Measurements from ENCODE around the gene SLC12A4. TPM values are rescaled to one million over a fixed set of nuclear protein-coding genes. Genes with fewer than 3 reads are reported as not detected.

SLC12A4 gene
- total and polyA plus RNA-seq, 2 of the 13 experiments (the other 11 are each of a cell fraction or from before 2014, with no cell fraction given) = 65.1 to 84.3 TPM

DNA sequence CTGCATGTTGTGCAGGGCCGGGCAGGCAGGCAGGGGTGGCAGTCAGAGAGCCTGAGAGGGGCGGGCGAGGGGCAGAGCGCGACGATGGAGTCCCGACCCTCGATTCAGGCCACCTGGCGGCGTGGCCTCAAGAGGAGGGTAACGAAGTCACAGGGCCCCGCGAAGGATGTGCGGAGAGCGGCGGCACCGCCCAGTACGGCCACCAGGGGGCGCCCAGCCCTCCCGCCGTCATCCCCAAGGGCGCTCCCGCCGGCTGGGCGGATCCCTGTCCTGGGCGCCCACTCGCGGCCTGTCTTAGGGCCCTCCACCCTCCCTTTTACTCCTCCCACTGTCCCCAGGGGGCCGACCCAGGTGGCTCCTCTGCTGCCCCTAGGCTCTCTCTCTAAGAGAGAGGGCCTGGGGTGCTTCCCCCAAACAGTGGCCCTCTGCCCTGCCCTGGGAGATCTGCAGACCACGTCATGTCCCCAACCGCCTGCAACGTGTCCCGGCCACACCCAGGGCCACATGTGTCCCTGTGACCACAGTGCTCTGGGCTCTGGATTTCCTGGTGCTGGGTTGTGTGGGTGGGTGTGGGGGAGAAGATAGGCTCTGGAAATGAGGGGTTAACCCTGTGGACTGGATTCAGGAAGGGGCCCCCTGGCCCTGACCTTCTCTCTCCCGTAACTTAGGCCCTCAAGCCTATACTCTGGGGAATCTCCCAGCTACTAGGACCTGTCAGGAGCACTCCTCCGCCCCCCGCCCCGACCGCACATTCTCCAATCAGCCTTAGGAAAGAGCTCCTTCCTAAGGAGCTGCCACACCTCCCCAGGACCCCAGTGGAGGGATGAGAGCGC, 25.0 kb upstream of the SLC12A4 start (continued):
- TF ChIP-seq, protein P1, sequence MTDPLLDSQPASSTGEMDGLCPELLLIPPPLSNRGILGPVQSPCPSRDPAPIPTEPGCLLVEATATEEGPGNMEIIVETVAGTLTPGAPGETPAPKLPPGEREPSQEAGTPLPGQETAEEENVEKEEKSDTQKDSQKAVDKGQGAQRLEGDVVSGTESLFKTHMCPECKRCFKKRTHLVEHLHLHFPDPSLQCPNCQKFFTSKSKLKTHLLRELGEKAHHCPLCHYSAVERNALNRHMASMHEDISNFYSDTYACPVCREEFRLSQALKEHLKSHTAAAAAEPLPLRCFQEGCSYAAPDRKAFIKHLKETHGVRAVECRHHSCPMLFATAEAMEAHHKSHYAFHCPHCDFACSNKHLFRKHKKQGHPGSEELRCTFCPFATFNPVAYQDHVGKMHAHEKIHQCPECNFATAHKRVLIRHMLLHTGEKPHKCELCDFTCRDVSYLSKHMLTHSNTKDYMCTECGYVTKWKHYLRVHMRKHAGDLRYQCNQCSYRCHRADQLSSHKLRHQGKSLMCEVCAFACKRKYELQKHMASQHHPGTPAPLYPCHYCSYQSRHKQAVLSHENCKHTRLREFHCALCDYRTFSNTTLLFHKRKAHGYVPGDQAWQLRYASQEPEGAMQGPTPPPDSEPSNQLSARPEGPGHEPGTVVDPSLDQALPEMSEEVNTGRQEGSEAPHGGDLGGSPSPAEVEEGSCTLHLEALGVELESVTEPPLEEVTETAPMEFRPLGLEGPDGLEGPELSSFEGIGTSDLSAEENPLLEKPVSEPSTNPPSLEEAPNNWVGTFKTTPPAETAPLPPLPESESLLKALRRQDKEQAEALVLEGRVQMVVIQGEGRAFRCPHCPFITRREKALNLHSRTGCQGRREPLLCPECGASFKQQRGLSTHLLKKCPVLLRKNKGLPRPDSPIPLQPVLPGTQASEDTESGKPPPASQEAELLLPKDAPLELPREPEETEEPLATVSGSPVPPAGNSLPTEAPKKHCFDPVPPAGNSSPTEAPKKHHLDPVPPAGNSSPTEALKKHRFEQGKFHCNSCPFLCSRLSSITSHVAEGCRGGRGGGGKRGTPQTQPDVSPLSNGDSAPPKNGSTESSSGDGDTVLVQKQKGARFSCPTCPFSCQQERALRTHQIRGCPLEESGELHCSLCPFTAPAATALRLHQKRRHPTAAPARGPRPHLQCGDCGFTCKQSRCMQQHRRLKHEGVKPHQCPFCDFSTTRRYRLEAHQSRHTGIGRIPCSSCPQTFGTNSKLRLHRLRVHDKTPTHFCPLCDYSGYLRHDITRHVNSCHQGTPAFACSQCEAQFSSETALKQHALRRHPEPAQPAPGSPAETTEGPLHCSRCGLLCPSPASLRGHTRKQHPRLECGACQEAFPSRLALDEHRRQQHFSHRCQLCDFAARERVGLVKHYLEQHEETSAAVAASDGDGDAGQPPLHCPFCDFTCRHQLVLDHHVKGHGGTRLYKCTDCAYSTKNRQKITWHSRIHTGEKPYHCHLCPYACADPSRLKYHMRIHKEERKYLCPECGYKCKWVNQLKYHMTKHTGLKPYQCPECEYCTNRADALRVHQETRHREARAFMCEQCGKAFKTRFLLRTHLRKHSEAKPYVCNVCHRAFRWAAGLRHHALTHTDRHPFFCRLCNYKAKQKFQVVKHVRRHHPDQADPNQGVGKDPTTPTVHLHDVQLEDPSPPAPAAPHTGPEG (CRISPR knock-in tag; IDR thresholded peaks at IDR 0.05) = 0 out of 2 replicates have a peak, but pooled peaks have one; percentile 55
- TF ChIP-seq IRF2 (CRISPR knock-in tag; IDR thresholded peaks at IDR 0.05) = no peak; the same call in 1 of the 2 replicates
- TF ChIP-seq ZNF343 (CRISPR knock-in tag; IDR thresholded peaks at IDR 0.05) = no peak
- TF ChIP-seq SSRP1 (CRISPR knock-in tag; IDR thresholded peaks at IDR 0.05) = no peak
- TF ChIP-seq, protein P2, sequence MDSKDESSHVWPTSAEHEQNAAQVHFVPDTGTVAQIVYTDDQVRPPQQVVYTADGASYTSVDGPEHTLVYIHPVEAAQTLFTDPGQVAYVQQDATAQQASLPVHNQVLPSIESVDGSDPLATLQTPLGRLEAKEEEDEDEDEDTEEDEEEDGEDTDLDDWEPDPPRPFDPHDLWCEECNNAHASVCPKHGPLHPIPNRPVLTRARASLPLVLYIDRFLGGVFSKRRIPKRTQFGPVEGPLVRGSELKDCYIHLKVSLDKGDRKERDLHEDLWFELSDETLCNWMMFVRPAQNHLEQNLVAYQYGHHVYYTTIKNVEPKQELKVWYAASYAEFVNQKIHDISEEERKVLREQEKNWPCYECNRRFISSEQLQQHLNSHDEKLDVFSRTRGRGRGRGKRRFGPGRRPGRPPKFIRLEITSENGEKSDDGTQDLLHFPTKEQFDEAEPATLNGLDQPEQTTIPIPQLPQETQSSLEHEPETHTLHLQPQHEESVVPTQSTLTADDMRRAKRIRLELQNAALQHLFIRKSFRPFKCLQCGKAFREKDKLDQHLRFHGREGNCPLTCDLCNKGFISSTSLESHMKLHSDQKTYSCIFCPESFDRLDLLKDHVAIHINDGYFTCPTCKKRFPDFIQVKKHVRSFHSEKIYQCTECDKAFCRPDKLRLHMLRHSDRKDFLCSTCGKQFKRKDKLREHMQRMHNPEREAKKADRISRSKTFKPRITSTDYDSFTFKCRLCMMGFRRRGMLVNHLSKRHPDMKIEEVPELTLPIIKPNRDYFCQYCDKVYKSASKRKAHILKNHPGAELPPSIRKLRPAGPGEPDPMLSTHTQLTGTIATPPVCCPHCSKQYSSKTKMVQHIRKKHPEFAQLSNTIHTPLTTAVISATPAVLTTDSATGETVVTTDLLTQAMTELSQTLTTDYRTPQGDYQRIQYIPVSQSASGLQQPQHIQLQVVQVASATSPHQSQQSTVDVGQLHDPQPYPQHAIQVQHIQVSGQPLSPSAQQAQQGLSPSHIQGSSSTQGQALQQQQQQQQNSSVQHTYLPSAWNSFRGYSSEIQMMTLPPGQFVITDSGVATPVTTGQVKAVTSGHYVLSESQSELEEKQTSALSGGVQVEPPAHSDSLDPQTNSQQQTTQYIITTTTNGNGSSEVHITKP (CRISPR knock-in tag; IDR thresholded peaks at IDR 0.05; ENCODE audit: low read depth) = peak; percentile 22; the same call in 1 of the 2 replicates
- TF ChIP-seq ZMAT3 (CRISPR knock-in tag; conservative IDR thresholded peaks at IDR 0.05) = 0 out of 2 replicates have a peak, but pooled peaks have one; percentile 51
- TF ChIP-seq ZNF382 (CRISPR knock-in tag; IDR thresholded peaks at IDR 0.05; ENCODE audit: borderline replicate concordance) = no peak
- peak; percentile 44; the same call in 1 of the 2 replicates for TF ChIP-seq ELF1 (CRISPR knock-in tag; IDR thresholded peaks at IDR 0.05)
- TF ChIP-seq, protein P3, sequence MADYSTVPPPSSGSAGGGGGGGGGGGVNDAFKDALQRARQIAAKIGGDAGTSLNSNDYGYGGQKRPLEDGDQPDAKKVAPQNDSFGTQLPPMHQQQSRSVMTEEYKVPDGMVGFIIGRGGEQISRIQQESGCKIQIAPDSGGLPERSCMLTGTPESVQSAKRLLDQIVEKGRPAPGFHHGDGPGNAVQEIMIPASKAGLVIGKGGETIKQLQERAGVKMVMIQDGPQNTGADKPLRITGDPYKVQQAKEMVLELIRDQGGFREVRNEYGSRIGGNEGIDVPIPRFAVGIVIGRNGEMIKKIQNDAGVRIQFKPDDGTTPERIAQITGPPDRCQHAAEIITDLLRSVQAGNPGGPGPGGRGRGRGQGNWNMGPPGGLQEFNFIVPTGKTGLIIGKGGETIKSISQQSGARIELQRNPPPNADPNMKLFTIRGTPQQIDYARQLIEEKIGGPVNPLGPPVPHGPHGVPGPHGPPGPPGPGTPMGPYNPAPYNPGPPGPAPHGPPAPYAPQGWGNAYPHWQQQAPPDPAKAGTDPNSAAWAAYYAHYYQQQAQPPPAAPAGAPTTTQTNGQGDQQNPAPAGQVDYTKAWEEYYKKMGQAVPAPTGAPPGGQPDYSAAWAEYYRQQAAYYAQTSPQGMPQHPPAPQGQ (CRISPR knock-in tag; IDR thresholded peaks at IDR 0.05; ENCODE audit: borderline replicate concordance) = no peak
- TF ChIP-seq ESRRA (CRISPR knock-in tag; IDR thresholded peaks at IDR 0.05; ENCODE audit: low read depth) = 0 out of 2 replicates have a peak, but pooled peaks have one; percentile 35
- TF ChIP-seq ZNF276 (CRISPR knock-in tag; IDR thresholded peaks at IDR 0.05; ENCODE audit: low read depth) = no peak
- TF ChIP-seq MAX (IDR thresholded peaks at IDR 0.05) = peak; percentile 87
